Suppressor macrophage treated with lipopolysaccharide for 1 hour (primary cell): ENCODE results near the gene ASTN2.

Experiments used
- DNase-seq, 3 donors: peaks; one replicate each; pipeline ENCODE4 v3.0.0-alpha.2; 2020 to 2022

ASTN2 gene

DNA sequence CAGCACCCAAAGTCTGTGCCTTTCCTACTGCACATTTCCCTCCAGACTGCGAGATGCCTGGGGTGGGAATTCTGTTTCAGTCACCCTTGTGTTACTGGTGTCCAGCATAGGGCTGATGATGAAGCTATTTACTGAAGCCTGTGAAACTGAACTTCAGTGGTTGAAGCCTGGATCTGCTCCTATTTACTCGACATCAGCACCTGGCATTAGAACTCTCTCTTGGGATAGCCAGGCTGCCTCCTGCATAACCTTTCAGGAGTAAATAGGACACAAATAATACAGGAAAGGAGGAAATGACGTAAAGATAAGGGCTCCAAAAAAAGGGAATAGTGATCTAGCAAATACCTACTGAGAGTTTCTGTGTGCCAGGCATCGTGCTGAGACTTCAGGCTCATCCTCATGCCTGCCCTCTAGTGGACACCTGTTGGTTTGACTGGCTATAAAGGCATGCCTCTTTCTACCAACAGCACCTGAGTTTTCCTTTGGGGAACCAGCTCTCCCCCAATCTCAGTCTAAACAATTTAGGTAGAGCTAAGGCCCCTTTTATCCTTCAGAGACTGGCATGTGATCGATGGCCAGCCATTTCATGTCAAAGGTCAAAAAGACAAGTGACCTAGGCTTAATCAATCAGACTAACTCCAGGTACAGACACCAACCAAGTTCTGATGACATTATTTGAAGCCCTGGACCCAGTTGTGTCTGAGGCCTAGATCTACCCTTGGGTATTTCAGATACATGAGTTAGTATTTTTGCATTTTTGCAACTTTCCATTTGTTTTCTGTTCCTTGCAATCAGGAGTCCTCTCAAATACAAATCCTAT lies 919.8 kb downstream of the ASTN2 start:
- peak; percentile 44 to 56 (median 47) for DNase-seq

- no peak for DNase-seq
Measured at GRCh38 chr9:116493183-116493860, 921.5 kb downstream of the ASTN2 start.

DNA sequence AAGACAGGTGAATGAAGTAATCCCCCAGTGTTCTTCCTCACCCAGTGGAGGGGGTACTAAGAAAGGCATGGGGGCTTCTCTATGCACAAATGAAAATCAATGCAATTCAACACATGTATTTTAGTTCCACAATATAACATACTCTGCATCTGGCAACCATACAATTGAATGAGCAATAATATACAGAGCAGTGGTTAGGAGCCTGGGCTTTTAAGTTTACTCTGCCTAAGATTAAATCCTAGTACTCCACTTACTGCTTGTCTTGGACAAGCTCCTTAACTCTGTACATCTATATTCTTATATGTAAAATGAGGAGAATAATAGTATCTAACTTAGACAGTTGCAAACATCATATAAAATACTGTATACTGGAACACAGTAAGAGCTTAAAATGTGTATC lies 923.2 kb downstream of the ASTN2 start:
- DNase-seq, result no peak

GRCh38 chr9:116491219-116491618 lies 923.6 kb downstream of the ASTN2 start:
- no peak for DNase-seq

- DNase-seq, result peak in 1 of 3 donors; percentile 21
Measured at GRCh38 chr9:116490321-116490720, 924.5 kb downstream of the ASTN2 start.

DNA sequence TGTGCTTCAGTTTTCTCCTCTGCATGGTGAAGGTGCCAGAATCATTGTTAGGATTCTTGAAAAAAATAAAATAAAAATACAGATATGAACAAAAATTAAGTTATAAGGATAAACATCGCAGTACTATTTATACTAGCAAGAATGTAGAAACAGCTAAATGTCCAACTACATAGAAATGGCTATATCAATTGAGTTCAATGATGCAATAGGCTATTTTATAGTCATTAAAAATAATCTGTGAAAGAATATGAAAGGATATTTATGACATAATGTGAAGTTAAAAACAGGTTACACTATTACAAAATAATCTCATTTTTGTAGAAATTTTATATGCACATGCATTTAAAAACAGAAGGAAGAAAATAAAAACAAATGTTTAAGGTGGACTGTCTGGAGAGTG lies 926.5 kb downstream of the ASTN2 start:
- no peak for DNase-seq

GRCh38 chr9:116484492-116485061 lies 930.3 kb downstream of the ASTN2 start:
- no peak for DNase-seq

DNA sequence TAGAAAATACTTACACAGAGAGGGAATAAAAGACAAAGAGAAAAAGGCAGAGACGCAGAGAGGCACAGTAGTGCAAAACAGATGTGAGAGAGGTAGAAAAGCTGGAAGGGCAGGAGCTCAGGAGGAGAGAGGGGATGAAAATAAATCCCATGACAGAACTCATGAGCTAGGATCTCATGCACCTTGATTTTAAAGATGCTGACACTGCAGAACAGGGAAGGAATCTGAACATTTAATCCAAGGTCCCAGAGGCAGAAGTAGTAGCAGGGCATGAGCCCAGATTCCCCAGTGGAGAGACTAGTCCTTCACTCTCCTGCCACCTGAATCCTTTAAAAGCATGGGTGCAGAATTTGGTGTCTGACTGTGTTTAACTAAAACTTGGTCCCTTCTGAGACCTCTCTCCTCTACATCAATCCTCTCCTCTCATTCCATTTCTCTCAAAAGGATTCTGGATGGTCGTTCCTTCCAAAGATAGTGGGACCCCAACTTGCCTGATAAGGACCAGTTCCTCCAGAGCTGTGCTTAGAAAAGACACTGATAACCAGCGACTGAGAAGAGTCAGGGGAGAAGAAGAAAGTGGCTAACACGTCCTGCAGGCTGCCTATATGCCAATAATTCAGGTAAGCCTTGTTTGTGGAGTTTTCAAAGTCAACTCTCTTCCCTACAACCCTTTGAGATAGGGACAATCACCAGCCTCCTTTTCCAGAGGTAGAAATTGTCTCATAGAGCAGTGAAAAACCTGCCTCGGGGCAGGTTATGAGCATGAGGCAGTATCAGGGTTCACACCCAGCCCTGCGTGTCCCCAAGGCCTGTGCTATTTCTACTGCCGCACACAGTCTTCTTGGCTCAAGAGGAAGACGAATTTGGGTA lies 931.0 kb downstream of the ASTN2 start:
- no peak for DNase-seq

DNA sequence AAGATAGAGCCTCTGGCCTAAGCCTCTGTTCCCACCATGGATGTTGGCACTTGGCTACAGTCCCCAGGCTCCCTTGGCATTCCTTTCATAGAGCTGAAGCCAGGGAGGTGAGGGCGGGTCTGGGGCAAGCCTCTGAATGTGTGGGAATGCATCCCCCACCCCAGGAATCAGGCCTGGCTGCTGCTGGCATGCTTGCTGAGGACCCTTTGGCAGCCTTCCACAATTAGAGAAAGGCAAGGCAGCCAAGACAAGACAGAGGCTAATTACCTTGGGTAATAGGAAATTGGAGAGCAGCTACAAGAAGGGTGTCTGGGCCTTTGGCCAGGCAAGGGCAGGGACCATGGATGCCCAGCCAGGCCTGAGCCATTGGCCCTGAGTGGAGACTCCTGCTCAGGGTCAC lies 932.1 kb downstream of the ASTN2 start:
- DNase-seq, result no peak

DNA sequence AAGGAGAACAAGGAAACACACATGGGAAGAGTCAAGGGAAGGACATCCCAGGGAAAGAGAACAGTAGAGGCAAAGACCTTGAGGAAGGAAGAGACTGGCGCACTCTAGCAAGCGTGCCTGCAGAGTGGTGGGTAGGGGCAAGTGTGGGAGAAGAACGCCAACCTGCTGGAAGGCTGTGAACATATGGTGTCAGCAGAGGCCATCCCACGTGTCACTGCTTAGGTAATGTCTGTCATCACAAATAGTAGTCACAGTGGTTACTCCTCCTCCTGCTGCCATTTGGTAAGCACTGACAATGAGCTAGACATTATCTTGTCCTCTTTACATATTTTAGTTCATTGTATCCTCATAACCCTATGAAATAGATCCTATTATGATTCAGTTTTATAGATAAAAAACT lies 934.2 kb downstream of the ASTN2 start:
- DNase-seq, result no peak

- no peak for DNase-seq
Measured at GRCh38 chr9:116479967-116480366, 934.9 kb downstream of the ASTN2 start.

DNA sequence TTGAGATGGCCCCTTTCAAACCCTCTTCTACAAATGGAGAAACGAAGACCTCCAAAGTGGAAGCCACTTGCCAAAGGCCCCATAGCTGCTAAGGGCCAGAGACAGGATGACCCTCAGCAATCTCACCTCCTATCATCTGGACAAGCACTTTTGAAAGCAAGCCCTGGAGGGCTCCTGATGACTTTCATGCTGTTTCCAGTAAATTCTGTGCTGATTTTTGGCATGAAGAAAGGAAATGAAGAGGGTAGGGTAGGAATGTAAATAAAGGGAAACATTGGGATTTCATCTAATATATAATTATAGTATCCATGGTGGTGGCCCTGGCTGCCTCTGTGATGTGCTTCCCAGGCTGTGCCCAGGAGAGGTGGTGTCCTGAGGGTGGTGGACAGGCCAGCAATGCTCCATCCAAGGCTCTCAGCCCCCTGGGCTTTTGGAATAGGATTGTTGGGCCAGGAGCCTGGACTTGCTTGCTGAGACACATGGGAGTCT lies 935.8 kb downstream of the ASTN2 start:
- no peak for DNase-seq

GRCh38 chr9:116477584-116478141 lies 937.2 kb downstream of the ASTN2 start:
- no peak for DNase-seq

- DNase-seq, result no peak
Measured at GRCh38 chr9:116476935-116477381, 937.9 kb downstream of the ASTN2 start.

GRCh38 chr9:116476002-116476401 lies 938.9 kb downstream of the ASTN2 start:
- no peak for DNase-seq

- DNase-seq, result peak in 2 of 3 donors; percentile 37 to 40
Measured at GRCh38 chr9:116475201-116475600, 939.7 kb downstream of the ASTN2 start.

DNA sequence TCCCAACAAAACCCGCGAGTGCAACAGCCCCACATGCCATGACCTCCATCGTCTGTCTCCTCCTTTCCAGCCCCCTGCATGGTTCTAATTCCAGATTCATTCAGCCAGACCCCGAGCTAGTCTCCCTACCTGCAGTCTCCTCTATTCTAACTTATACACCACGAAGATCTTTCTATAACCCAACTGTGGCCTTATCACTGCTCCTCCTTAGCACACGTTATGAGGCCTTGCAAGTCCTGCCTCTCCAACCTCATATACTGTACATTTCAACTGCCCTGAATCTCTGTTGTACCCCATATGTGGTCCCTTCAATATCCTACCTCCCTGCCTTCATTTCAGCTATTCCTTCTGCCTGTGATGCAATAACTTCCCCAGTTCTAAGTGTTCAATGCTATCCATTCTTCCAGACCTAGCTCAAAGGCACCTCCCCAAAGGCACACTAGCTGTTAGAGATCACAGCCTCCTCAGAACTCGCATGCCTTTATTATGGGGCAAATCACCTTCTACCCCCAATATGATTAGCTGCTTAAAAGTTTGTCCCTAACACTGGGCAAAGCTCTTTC lies 942.8 kb downstream of the ASTN2 start:
- DNase-seq, result no peak

GRCh38 chr9:116471093-116471906 lies 943.6 kb downstream of the ASTN2 start:
- DNase-seq, result no peak

DNA sequence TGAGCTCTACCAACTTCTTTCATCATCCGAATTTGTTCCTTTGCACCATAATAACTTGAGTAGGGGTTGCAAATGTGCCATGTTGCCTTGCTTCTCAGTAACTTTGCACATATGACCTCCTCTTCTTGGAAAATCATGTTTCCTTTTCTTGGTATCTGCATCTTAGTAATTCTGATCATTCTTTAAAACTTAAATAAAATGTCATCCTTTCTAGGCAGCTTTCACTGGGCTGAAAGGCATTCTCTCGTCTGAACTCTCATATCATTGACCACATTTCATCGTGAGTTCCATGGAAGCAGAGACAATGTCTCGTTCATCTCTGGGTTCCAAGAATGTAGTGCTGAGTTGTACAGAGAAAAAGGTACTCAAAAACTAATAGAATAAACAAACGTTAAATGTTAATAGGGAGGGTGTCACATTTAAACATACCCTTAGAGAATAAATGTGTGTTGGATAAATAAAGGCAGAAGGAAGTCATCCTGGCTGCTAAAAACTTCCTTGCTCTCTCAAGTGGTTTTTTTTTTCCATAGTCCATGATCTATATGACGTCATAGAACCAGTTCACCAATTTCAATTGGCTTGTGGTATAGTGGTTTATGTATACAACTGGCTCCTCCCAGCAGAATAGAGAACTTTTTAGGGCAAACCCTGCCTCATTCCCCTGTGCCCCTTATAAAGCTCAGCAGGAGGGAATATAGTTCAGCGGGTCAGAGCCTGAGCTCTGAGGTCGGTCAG lies 945.9 kb downstream of the ASTN2 start:
- no peak for DNase-seq

DNA sequence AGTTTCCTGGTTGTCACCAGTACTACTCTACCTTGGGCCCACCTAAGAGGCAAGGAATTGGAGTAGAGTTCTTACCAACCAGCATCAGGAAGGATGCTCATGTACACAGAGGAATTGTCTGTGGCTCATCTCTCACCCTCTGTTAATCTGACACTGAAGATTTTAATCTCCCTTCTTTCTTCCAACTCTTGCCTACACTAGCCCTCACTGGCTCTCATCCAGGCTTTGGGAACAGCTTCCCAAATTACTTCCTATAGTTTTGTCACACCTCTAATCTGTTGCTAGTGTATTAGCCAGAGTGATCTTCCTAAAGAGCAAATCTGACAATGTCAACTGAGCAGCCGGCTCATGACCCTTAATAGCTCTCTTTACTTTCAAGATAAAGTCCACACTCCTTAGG lies 946.5 kb downstream of the ASTN2 start:
- DNase-seq, result no peak
